Fibroblast of lung (primary cell): ENCODE results near the gene SYMPK. TPM values are rescaled to one million over a fixed set of nuclear protein-coding genes. Genes with fewer than 3 reads are reported as not detected.

Experiments used
- DNase-seq, 2 donors: peaks; one replicate each; pipeline versions ENCODE4 v3.0.0 to v3.0.0-alpha.2; 2010; ENCODE audit warnings: low read depth in 2 of 2
- H2AFZ ChIP-seq: 2 replicates; pipeline ENCODE4 v1.5.1; 2012; ENCODE audit warnings: low read length, control low read depth, inconsistent platforms
- H3K27ac ChIP-seq: 2 replicates; pipeline ENCODE4 v1.5.1; 2011; ENCODE audit warnings: low read length, control low read depth; ENCODE audit not compliant: insufficient read depth
- H3K27me3 ChIP-seq: 2 replicates; pipeline ENCODE4 v1.5.1; 2011; ENCODE audit warnings: mild to moderate bottlenecking, low read length; ENCODE audit not compliant: control insufficient read depth, insufficient read depth
- H3K36me3 ChIP-seq: 2 replicates; pipeline ENCODE4 v1.5.1; 2011; ENCODE audit warnings: low read length; ENCODE audit not compliant: control insufficient read depth, insufficient read depth
- H3K4me1 ChIP-seq: 2 replicates; pipeline ENCODE4 v1.5.1; 2011; ENCODE audit warnings: low read length; ENCODE audit not compliant: control insufficient read depth, insufficient read depth; ENCODE audit errors: extremely low read depth
- H3K4me2 ChIP-seq: 2 replicates; pipeline ENCODE4 v1.5.1; 2011; ENCODE audit warnings: low read length, control low read depth; ENCODE audit not compliant: insufficient read depth; ENCODE audit errors: extremely low read depth
- H3K4me3 ChIP-seq, 4 experiments: fragments of 200-600 bp in 1 of 4; sonication (generic) in 1 of 4; replicated peaks in 1 of 4; 2 replicates each; pipeline ENCODE4 v1.5.1; 2011 to 2016; ENCODE audit warnings: low read length in 4 of 4, low read depth in 3 of 4, mild to moderate bottlenecking in 3 of 4, control low read depth in 2 of 4, inconsistent platforms in 1 of 4, mixed read lengths in 1 of 4; ENCODE audit not compliant: insufficient read depth in 1 of 4; ENCODE audit errors: control extremely low read depth in 1 of 4
- H3K79me2 ChIP-seq: 2 replicates; pipeline ENCODE4 v1.5.1; 2012; ENCODE audit warnings: mild to moderate bottlenecking, low read length, inconsistent platforms; ENCODE audit not compliant: control insufficient read depth, insufficient read depth
- H3K9ac ChIP-seq: 2 replicates; pipeline ENCODE4 v1.5.1; 2011; ENCODE audit warnings: mild to moderate bottlenecking, low read length, control low read depth; ENCODE audit not compliant: insufficient read depth
- H3K9me3 ChIP-seq: 2 replicates; pipeline ENCODE4 v1.5.1; 2012; ENCODE audit warnings: low read depth, low read length; ENCODE audit not compliant: control insufficient read depth, insufficient read depth
- H4K20me1 ChIP-seq: 2 replicates; pipeline ENCODE4 v1.5.1; 2011; ENCODE audit warnings: low read length; ENCODE audit not compliant: control insufficient read depth, insufficient read depth; ENCODE audit errors: extremely low read depth
- EZH2 ChIP-seq: IDR thresholded peaks from 2 replicates; pipeline ENCODE4 v1.5.1; 2012; ENCODE audit warnings: low read length, control low read depth, mild to moderate bottlenecking; ENCODE audit errors: missing control alignments
- polyA plus RNA-seq, 2 donors: library from polyadenylated mRNA; depleted of rRNA in 1 of 2; stranded (reverse) in 1 of 2; unstranded in 1 of 2; fragments of >200 nt; gene quantifications; 2 replicates each; pipeline ENCODE4 v1.2.1, GENCODE V29; 2011 to 2012; ENCODE audit warnings: missing spikeins in 1 of 2
- total RNA-seq: library from RNA; depleted of rRNA; stranded (reverse); fragments of >200 nt; gene quantifications from 2 replicates; pipeline ENCODE4 v1.2.1, GENCODE V29; 2014
- TF ChIP-seq, protein P1 (sequence below), 2 donors: IDR thresholded peaks in 1 of 2; conservative IDR thresholded peaks in 1 of 2; 1 replicate in 1 of 2; 2 replicates in 1 of 2; pipeline ENCODE4 v1.5.1; 2011 to 2012; ENCODE audit warnings: low read length in 2 of 2, control low read depth in 1 of 2, inconsistent platforms in 1 of 2, low read depth in 1 of 2, mild to moderate bottlenecking in 1 of 2

Gene SYMPK
- total and polyA plus RNA-seq, 2 donors (not counting 1 experiment from before 2014, with no cell fraction given): 32.2 to 48.2 TPM

DNA sequence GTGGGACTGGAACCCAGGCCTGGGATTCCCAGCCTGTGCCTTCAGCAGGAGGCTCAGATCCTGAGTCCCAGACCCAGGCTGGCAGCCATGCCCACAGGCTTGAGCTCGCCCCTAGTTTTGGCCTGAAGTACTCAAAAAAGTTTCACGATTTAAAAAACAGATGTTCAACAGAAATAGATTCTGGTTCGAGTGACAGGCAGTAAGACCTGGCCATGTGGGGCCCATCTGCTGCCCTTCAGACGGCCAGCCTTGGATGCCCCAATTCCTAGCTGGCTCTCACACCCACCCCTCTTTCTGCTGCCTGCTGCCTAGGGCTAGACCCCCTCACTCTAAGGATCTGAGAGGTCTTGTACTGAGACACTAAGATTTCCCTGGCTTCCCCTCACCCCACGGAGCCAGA is 77.8 kb downstream of the SYMPK start:
- Histone ChIP-seq H3K27me3 (no peaks in the 10 kb centered on the region), H3K4me2 (no peak overlapping the region), H3K4me3 (no peak overlapping the region), H3K9ac (no peak overlapping the region), H3K36me3 (peaks cover 31% of the 10 kb centered on the region), H3K9me3 (no peaks in the 10 kb centered on the region), H4K20me1 (no peaks in the 10 kb centered on the region), H2AFZ (no peak overlapping the region), H3K27ac (peak overlapping the region; percentile 8), H3K79me2 (peaks cover 12% of the 10 kb centered on the region), H3K4me1 (peaks cover 25% of the 10 kb centered on the region)
- TF ChIP-seq, protein P1, sequence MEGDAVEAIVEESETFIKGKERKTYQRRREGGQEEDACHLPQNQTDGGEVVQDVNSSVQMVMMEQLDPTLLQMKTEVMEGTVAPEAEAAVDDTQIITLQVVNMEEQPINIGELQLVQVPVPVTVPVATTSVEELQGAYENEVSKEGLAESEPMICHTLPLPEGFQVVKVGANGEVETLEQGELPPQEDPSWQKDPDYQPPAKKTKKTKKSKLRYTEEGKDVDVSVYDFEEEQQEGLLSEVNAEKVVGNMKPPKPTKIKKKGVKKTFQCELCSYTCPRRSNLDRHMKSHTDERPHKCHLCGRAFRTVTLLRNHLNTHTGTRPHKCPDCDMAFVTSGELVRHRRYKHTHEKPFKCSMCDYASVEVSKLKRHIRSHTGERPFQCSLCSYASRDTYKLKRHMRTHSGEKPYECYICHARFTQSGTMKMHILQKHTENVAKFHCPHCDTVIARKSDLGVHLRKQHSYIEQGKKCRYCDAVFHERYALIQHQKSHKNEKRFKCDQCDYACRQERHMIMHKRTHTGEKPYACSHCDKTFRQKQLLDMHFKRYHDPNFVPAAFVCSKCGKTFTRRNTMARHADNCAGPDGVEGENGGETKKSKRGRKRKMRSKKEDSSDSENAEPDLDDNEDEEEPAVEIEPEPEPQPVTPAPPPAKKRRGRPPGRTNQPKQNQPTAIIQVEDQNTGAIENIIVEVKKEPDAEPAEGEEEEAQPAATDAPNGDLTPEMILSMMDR (conservative IDR thresholded peaks at IDR 0.05 in 1 of 2, IDR thresholded peaks at IDR 0.05 in 1 of 2; ENCODE audit: low read depth in 1 of 2, low read length in 2 of 2): no peak
- no peak for TF ChIP-seq EZH2
- DNase-seq: no peak

DNA sequence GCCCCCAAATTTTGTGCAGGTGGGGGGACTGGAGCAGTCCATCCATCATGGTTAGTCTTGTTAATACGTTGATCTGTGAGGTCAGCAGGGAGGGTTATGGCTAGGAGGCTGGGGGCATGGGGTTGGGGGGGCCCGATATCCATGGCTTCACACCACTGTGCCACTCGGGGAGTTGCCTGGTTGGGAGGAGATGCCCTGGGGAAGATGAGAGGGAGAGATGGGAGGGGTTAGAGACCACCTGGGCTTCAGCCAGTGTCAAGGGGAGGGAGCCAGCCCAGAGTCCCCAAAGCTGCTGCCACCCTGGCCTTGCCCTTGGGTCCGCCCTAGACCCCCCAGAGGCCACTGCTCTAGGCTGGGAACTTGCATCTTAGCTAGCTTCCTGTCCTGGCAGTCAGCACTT is 78.9 kb downstream of the SYMPK start:
- H4K20me1 ChIP-seq: no peaks in the 10 kb centered on the region
- no peak for DNase-seq
- H3K4me1 ChIP-seq: peaks cover 25% of the 10 kb centered on the region
- TF ChIP-seq, protein P1 (conservative IDR thresholded peaks at IDR 0.05 in 1 of 2, IDR thresholded peaks at IDR 0.05 in 1 of 2; ENCODE audit: low read depth in 1 of 2, low read length in 2 of 2): no peak
- TF ChIP-seq EZH2: no peak
- no peak overlapping the region for H3K4me3 ChIP-seq
- peak overlapping the region; percentile 67 for H3K9ac ChIP-seq
- H3K9me3 ChIP-seq: no peaks in the 10 kb centered on the region
- no peaks in the 10 kb centered on the region for H3K27me3 ChIP-seq
- no peak overlapping the region for H2AFZ ChIP-seq
- H3K36me3 ChIP-seq: peaks cover 31% of the 10 kb centered on the region
- peaks cover 12% of the 10 kb centered on the region for H3K79me2 ChIP-seq
- H3K27ac ChIP-seq: peak overlapping the region; percentile 90
- no peak overlapping the region for H3K4me2 ChIP-seq

DNA sequence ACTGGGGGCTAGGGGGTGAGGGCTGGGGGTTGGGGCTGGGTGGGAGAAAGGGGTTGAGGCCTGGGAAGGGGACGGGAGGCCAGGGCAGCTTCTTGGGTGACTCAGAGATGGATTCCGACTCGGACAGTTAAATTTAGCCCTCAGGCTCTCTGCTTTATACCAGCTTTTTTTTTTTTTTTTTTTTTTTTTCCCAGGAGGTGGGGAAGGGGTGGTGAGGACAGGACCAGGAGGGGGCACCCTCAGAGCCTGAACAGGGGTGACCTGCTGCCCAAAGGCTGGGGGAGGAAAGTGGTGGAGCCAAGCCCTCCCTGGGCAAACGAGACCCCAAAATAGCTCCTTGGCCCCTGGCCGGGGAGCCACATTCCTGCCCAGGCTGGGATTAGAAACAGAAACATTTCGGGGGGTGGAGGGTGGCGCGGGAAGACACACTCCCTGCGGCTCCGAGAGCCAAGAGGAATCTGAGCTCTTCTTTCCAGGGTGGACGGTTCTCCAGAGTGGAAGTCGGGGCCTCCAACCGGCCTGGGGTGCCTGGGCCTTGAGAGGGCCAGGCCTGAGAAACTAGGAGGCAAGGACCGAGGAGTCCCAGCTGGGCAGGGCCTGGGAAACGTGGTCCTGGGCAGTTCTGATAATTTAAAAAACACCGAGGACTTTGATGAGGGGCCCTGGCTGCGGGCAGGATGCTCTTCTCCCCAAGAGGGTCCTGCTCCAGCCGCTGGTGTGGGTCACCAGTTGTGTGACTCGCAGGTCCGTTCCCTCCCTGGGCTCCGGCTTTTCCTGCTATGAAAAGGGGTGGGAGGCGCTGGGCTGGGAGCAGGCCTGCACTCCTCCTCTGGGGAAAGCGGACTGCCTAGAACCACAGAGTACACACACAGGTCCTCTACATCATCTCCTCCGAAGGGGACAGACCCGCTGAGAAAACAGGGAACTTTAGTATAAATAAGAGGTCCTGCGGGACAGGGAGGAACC is 79.8 kb downstream of the SYMPK start:
- peaks cover 25% of the 10 kb centered on the region for H3K4me1 ChIP-seq
- peaks cover 12% of the 10 kb centered on the region for H3K79me2 ChIP-seq
- peak overlapping the region; percentile 78 for H3K4me2 ChIP-seq
- peak overlapping the region; percentile 90 for H3K27ac ChIP-seq
- no peaks in the 10 kb centered on the region for H3K27me3 ChIP-seq
- H3K9ac ChIP-seq: peak overlapping the region; percentile 67
- no peaks in the 10 kb centered on the region for H4K20me1 ChIP-seq
- H2AFZ ChIP-seq: no peak overlapping the region
- peaks cover 36% of the 10 kb centered on the region for H3K36me3 ChIP-seq
- no peak for TF ChIP-seq EZH2
- TF ChIP-seq, protein P1 (conservative IDR thresholded peaks at IDR 0.05 in 1 of 2, IDR thresholded peaks at IDR 0.05 in 1 of 2; ENCODE audit: low read depth in 1 of 2, low read length in 2 of 2): peak in 1 of 2 donors; percentile 14
- H3K9me3 ChIP-seq: no peaks in the 10 kb centered on the region
- DNase-seq: peak; percentile 65 to 75
- H3K4me3 ChIP-seq: peak overlapping the region in 3 of 4 experiments; percentile 7 to 81 (median 25)
